IPS DF 4.7 (cell line): ENCODE data around the gene CYP26C1.

Experiments
- DNase-seq: peaks from one replicate; pipeline ENCODE4 v3.0.0-alpha.2; 2013; ENCODE audit warnings: low spot score; ENCODE audit errors: extremely low read depth

The CYP26C1 gene

GRCh38 chr10:93110472-93111146 lies 50.0 kb downstream of the CYP26C1 start:
- no peak for DNase-seq

DNA sequence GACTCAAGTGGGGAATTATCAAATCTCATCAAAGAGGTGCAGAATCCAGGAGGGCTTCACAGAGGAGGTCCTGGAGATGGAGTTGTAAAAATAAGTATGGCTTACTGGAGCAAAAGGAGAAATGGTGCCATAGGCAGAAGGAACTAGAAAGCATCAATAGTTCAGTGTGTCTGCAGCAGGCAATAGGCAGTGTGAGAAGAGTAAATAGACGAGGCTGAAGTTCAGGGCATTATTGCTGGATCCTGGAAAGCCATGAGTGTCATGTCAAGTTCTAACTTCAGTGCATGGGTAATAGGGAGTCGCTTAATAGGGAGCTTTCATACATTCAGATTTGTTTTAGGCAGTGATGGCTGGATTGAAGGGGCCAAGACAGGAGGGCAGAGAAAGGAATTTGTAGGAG lies 52.4 kb downstream of the CYP26C1 start:
- no peak for DNase-seq

- DNase-seq: peak; percentile 68
These were observed 55.2 kb downstream of the CYP26C1 start for GRCh38 chr10:93115661-93116383.
